BJ (cell line): ENCODE measurements around the gene DNAJB4. TPM values are rescaled to one million over a fixed set of nuclear protein-coding genes. Genes with fewer than 3 reads are reported as not detected.

ENCODE experiments used
- CTCF ChIA-PET: fragments of 350-600 bp; formaldehyde crosslinking; extraction: SDS; loops from one replicate; lab custom pipeline; 2021; ENCODE audit warnings: antibody characterized with exemption, inconsistent platforms; lab: Yijun Ruan, JAX
- POLR2A ChIA-PET: fragments of 300-600 bp; sonication (Branson Sonifier 250); formaldehyde crosslinking; extraction: SDS; loops from one replicate; lab custom pipeline; 2021; ENCODE audit warnings: antibody characterized with exemption; lab: Charles Lee
- DNase-seq: peaks from one replicate; pipeline ENCODE4 v3.0.0-alpha.2; 2011; ENCODE audit warnings: low read depth
- H3K27me3 ChIP-seq: 2 replicates; pipeline ENCODE4 v1.6.0; 2011; ENCODE audit warnings: low read length; ENCODE audit not compliant: control insufficient read depth, insufficient read depth
- H3K36me3 ChIP-seq: 2 replicates; pipeline ENCODE4 v1.5.1; 2011; ENCODE audit warnings: low read length; ENCODE audit not compliant: control insufficient read depth, insufficient read depth
- H3K4me3 ChIP-seq: 2 replicates; pipeline ENCODE4 v1.5.1; 2011; ENCODE audit warnings: low read depth, mild to moderate bottlenecking, control low read depth, low read length
- CTCF ChIP-seq: IDR thresholded peaks from 2 replicates; pipeline ENCODE4 v1.5.1; 2011; ENCODE audit warnings: low read depth, mild to moderate bottlenecking, control low read depth, inconsistent platforms, low read length, moderate library complexity; ENCODE audit not compliant: insufficient read depth
- polyA plus RNA-seq: library from polyadenylated mRNA; depleted of rRNA; stranded (reverse); fragments of >200 nt; gene quantifications from 2 replicates; pipeline ENCODE4 v1.2.3, GENCODE V29; 2011

Gene DNAJB4
- polyA plus RNA-seq, 1 experiment: 16.7 TPM

GRCh38 chr1:77987919-77988318 lies 16.8 kb upstream of the DNAJB4 start:
- DNase-seq: no peak
- ChIA-PET POLR2A (no interaction called here), CTCF (interaction anchor here (0.6 to 1.5 kb wide), 3 partner anchors 8 to 126 kb away, joined by 4 read pairs; no protein-coding TSS in a partner anchor)
- Histone ChIP-seq H3K4me3 (no peak overlapping the region), H3K36me3 (no peaks in the 10 kb centered on the region), H3K27me3 (no peaks in the 10 kb centered on the region)
- TF ChIP-seq CTCF: no peak

- CTCF ChIA-PET: interaction anchor here (0.6 to 1.0 kb wide), 2 partner anchors 11 to 125 kb away, joined by 3 to 4 read pairs; partner anchors contain the start of gene FUBP1
- DNase-seq: no peak
- POLR2A ChIA-PET: no interaction called here
- TF ChIP-seq CTCF: no peak
- Histone ChIP-seq H3K36me3 (no peaks in the 10 kb centered on the region), H3K27me3 (no peaks in the 10 kb centered on the region), H3K4me3 (no peak overlapping the region)
These were observed 15.0 kb upstream of the DNAJB4 start for GRCh38 chr1:77989744-77990143.

- H3K36me3 ChIP-seq: no peaks in the 10 kb centered on the region
- no peak for TF ChIP-seq CTCF
- H3K4me3 ChIP-seq: no peak overlapping the region
- ChIA-PET POLR2A (no interaction called here), CTCF (interaction anchor here (1.1 kb wide), 1 partner anchor 10 kb away, joined by 4 read pairs; no protein-coding TSS in a partner anchor)
- DNase-seq: no peak
- no peaks in the 10 kb centered on the region for H3K27me3 ChIP-seq
These were observed 14.0 kb upstream of the DNAJB4 start for GRCh38 chr1:77990629-77991204.

- no peaks in the 10 kb centered on the region for H3K27me3 ChIP-seq
- ChIA-PET POLR2A (no interaction called here), CTCF (interaction anchor here (1.0 to 1.1 kb wide), 2 partner anchors 9 to 13 kb away, joined by 3 to 4 read pairs; partner anchors contain the start of gene FUBP1)
- no peaks in the 10 kb centered on the region for H3K36me3 ChIP-seq
- DNase-seq: no peak
- H3K4me3 ChIP-seq: no peak overlapping the region
- no peak for TF ChIP-seq CTCF
These were observed 13.1 kb upstream of the DNAJB4 start for GRCh38 chr1:77991638-77992037.

- Histone ChIP-seq H3K27me3 (no peaks in the 10 kb centered on the region), H3K4me3 (no peak overlapping the region), H3K36me3 (no peaks in the 10 kb centered on the region)
- POLR2A ChIA-PET: interaction anchor here (1.5 kb wide), 1 partner anchor 11 kb away, joined by 4 read pairs; the partner anchor contains the start of gene DNAJB4
- TF ChIP-seq CTCF: no peak
- no peak for DNase-seq
- CTCF ChIA-PET: no interaction called here
These were observed 10.5 kb upstream of the DNAJB4 start for GRCh38 chr1:77994117-77994705.
